PC-3 (cell line): ENCODE data around the gene USP19. TPM values are rescaled to one million over a fixed set of nuclear protein-coding genes. Genes with fewer than 3 reads are reported as not detected.

Experiments
- ATAC-seq: fragments of 200-7000 bp; cut with Tn5 transposase; 2 replicates; pipeline ENCODE4 v1.9.1; 2020; ENCODE audit warnings: mild to moderate bottlenecking, moderate library complexity
- BruUV-seq: library from RNA; stranded (reverse); fragments of 400-500 nt; replicated peaks from 2 replicates; lab custom pipeline; 2021; lab: Mats Ljungman, UMichigan
- CTCF ChIA-PET: fragments of 300-600 bp; sonication (Branson Sonifier 250); formaldehyde crosslinking; loops from one replicate; lab custom pipeline; 2022; ENCODE audit warnings: antibody characterized with exemption; lab: Charles Lee
- POLR2A ChIA-PET: fragments of 300-600 bp; sonication (Branson Sonifier 250); formaldehyde crosslinking; loops from one replicate; lab custom pipeline; 2022; ENCODE audit warnings: antibody characterized with exemption; ENCODE audit not compliant: unreplicated experiment; lab: Charles Lee
- DNase-seq: peaks from one replicate; pipeline ENCODE4 v3.0.0-alpha.2; 2015
- H2AFZ ChIP-seq: fragments of 300-600 bp; sonication (generic); 2 replicates; pipeline ENCODE4 v1.6.0; 2016; ENCODE audit warnings: antibody characterized with exemption, low read length
- H3F3A ChIP-seq: fragments of 300-600 bp; sonication (generic); one replicate; pipeline ENCODE4 v1.6.0; 2017; ENCODE audit warnings: antibody characterized with exemption, low read length, control low read depth, mild to moderate bottlenecking; ENCODE audit not compliant: unreplicated experiment
- H3K27ac ChIP-seq: fragments of 300-600 bp; sonication (generic); 2 replicates; pipeline ENCODE4 v1.5.1; 2016; ENCODE audit warnings: mild to moderate bottlenecking, low read length
- H3K27me3 ChIP-seq: fragments of 300-600 bp; sonication (generic); 2 replicates; pipeline ENCODE4 v1.6.1; 2016; ENCODE audit warnings: low read length, mixed read lengths
- H3K36me3 ChIP-seq: fragments of 300-600 bp; sonication (generic); 2 replicates; pipeline ENCODE4 v1.6.1; 2016; ENCODE audit warnings: low read depth, mixed run types, low read length, mixed read lengths
- H3K4me1 ChIP-seq: fragments of 300-600 bp; sonication (generic); 2 replicates; pipeline ENCODE4 v1.5.1; 2016; ENCODE audit warnings: low read length; ENCODE audit not compliant: insufficient read depth
- H3K4me2 ChIP-seq: fragments of 300-600 bp; sonication (generic); 2 replicates; pipeline ENCODE4 v1.6.0; 2016; ENCODE audit warnings: low read length
- H3K4me3 ChIP-seq: fragments of 300-600 bp; sonication (generic); 2 replicates; pipeline ENCODE4 v1.5.1; 2016; ENCODE audit warnings: mild to moderate bottlenecking, low read length, mixed read lengths
- H3K79me2 ChIP-seq: fragments of 300-600 bp; sonication (generic); 2 replicates; pipeline ENCODE4 v1.6.1; 2017; ENCODE audit warnings: low read length, mixed read lengths
- H3K9ac ChIP-seq: fragments of 300-600 bp; sonication (generic); 2 replicates; pipeline ENCODE4 v1.6.0; 2016; ENCODE audit warnings: mild to moderate bottlenecking, low read length
- H3K9me2 ChIP-seq: fragments of 300-600 bp; sonication (generic); replicated peaks from 2 replicates; pipeline ENCODE4 v1.6.1; 2016; ENCODE audit warnings: mixed run types, low read length, mixed read lengths
- H3K9me3 ChIP-seq: fragments of 300-600 bp; sonication (generic); 2 replicates; pipeline ENCODE4 v1.6.1; 2016; ENCODE audit warnings: low read length, mixed read lengths
- H4K20me1 ChIP-seq: fragments of 300-600 bp; sonication (generic); 2 replicates; pipeline ENCODE4 v1.6.1; 2016; ENCODE audit warnings: low read length, mixed read lengths
- EZH2 ChIP-seq: fragments of 300-600 bp; sonication (generic); IDR thresholded peaks from one replicate; pipeline ENCODE4 v1.6.1; 2017; ENCODE audit warnings: antibody characterized with exemption, mild to moderate bottlenecking, low read length; ENCODE audit not compliant: unreplicated experiment
- EZH2phosphoT487 ChIP-seq: fragments of 300-600 bp; sonication (generic); IDR thresholded peaks from 2 replicates; pipeline ENCODE4 v1.6.1; 2018; ENCODE audit warnings: mild to moderate bottlenecking, antibody characterized with exemption, low read length, borderline replicate concordance
- intact Hi-C: fragments of 100-400 bp; cut with micrococcal nuclease; formaldehyde crosslinking; loops from 2 replicates; pipeline ENCODE4 v1.9.0; 2023
- total RNA-seq: library from RNA; depleted of rRNA; stranded (reverse); fragments of >200 nt; gene quantifications from 2 replicates; pipeline ENCODE4 v1.2.3, GENCODE V29; 2014
- TF ChIP-seq, protein P1 (sequence below): fragments of 300-600 bp; sonication (generic); conservative IDR thresholded peaks from 2 replicates; pipeline ENCODE4 v1.5.1; 2017; ENCODE audit warnings: antibody characterized with exemption, low read depth, mild to moderate bottlenecking, low read length

The USP19 gene
- total RNA-seq, 1 experiment from 2014 or later = 84.4 TPM

- CTCF ChIA-PET = no interaction called here
- Histone ChIP-seq H3K36me3 (peaks cover 11% of the 10 kb centered on the region; the same call in 1 of the 2 replicates), H3K9me2 (no peaks in the 10 kb centered on the region), H3K4me3 (no peak overlapping the region), H4K20me1 (no peaks in the 10 kb centered on the region), H3K27me3 (no peaks in the 10 kb centered on the region), H3K4me1 (peaks cover 12% of the 10 kb centered on the region), H3K27ac (no peak overlapping the region), H3K9me3 (no peaks in the 10 kb centered on the region), H2AFZ (no peak overlapping the region), H3K79me2 (peaks cover 12% of the 10 kb centered on the region), H3K4me2 (no peak overlapping the region), H3K9ac (no peak overlapping the region), H3F3A (peaks cover 7% of the 10 kb centered on the region)
- intact Hi-C loops = no loop called here
- TF ChIP-seq EZH2 (no peak), EZH2phosphoT487 (no peak)
- TF ChIP-seq, protein P1, sequence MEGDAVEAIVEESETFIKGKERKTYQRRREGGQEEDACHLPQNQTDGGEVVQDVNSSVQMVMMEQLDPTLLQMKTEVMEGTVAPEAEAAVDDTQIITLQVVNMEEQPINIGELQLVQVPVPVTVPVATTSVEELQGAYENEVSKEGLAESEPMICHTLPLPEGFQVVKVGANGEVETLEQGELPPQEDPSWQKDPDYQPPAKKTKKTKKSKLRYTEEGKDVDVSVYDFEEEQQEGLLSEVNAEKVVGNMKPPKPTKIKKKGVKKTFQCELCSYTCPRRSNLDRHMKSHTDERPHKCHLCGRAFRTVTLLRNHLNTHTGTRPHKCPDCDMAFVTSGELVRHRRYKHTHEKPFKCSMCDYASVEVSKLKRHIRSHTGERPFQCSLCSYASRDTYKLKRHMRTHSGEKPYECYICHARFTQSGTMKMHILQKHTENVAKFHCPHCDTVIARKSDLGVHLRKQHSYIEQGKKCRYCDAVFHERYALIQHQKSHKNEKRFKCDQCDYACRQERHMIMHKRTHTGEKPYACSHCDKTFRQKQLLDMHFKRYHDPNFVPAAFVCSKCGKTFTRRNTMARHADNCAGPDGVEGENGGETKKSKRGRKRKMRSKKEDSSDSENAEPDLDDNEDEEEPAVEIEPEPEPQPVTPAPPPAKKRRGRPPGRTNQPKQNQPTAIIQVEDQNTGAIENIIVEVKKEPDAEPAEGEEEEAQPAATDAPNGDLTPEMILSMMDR = no peak
- DNase-seq (no peak), ATAC-seq (no peak)
- BruUV-seq = no TSS peak
- POLR2A ChIA-PET = no interaction called here
Measured at GRCh38 chr3:49124203-49124602, 3.6 kb upstream of the USP19 start.

GRCh38 chr3:49123687-49124086 lies 3.1 kb upstream of the USP19 start:
- ChIA-PET CTCF (no interaction called here), POLR2A (no interaction called here)
- H3K9ac ChIP-seq = no peak overlapping the region
- no peaks in the 10 kb centered on the region for H3K9me2 ChIP-seq
- H3K9me3 ChIP-seq = no peaks in the 10 kb centered on the region
- no peaks in the 10 kb centered on the region for H4K20me1 ChIP-seq
- peaks cover 14% of the 10 kb centered on the region; the same call in 1 of the 2 replicates for H3K36me3 ChIP-seq
- no peaks in the 10 kb centered on the region for H3K27me3 ChIP-seq
- BruUV-seq = no TSS peak
- no peak overlapping the region for H3K4me3 ChIP-seq
- no peak overlapping the region for H3K4me2 ChIP-seq
- no peak for DNase-seq
- H2AFZ ChIP-seq = no peak overlapping the region
- H3K4me1 ChIP-seq = peaks cover 15% of the 10 kb centered on the region
- no peak for ATAC-seq
- no peak for TF ChIP-seq EZH2phosphoT487
- TF ChIP-seq EZH2 = no peak
- TF ChIP-seq, protein P1 = no peak
- peaks cover 17% of the 10 kb centered on the region for H3K79me2 ChIP-seq
- intact Hi-C loops = no loop called here
- peaks cover 7% of the 10 kb centered on the region for H3F3A ChIP-seq
- no peak overlapping the region for H3K27ac ChIP-seq

- H3K27ac ChIP-seq = no peak overlapping the region
- no peak overlapping the region for H3K4me3 ChIP-seq
- peaks cover 7% of the 10 kb centered on the region for H3F3A ChIP-seq
- H3K9me2 ChIP-seq = no peaks in the 10 kb centered on the region
- H3K9ac ChIP-seq = no peak overlapping the region
- no peaks in the 10 kb centered on the region for H4K20me1 ChIP-seq
- peaks cover 12% of the 10 kb centered on the region; the same call in 1 of the 2 replicates for H3K36me3 ChIP-seq
- no peak overlapping the region for H3K4me2 ChIP-seq
- ATAC-seq = no peak
- H3K4me1 ChIP-seq = peaks cover 15% of the 10 kb centered on the region
- BruUV-seq = no TSS peak
- no peak for TF ChIP-seq EZH2phosphoT487
- TF ChIP-seq, protein P1 = no peak
- no peak for TF ChIP-seq EZH2
- no peak overlapping the region for H2AFZ ChIP-seq
- intact Hi-C loops = no loop called here
- no peak for DNase-seq
- CTCF ChIA-PET = no interaction called here
- H3K9me3 ChIP-seq = no peaks in the 10 kb centered on the region
- no peaks in the 10 kb centered on the region for H3K27me3 ChIP-seq
- POLR2A ChIA-PET = no interaction called here
- peaks cover 20% of the 10 kb centered on the region for H3K79me2 ChIP-seq
Measured at GRCh38 chr3:49122886-49123545, 2.4 kb upstream of the USP19 start.
